Measurements from ENCODE around the gene OSER1. TPM values are rescaled to one million over a fixed set of nuclear protein-coding genes. Genes with fewer than 3 reads are reported as not detected.

Gene OSER1
- polyA plus RNA-seq, 3 donors, result 42.3 to 89.1 (median 45.1) TPM

- no peak overlapping the region for H3K4me3 Mint-ChIP-seq
These were observed 36.7 kb downstream of the OSER1 start for GRCh38 chr20:44173846-44174245.

DNA sequence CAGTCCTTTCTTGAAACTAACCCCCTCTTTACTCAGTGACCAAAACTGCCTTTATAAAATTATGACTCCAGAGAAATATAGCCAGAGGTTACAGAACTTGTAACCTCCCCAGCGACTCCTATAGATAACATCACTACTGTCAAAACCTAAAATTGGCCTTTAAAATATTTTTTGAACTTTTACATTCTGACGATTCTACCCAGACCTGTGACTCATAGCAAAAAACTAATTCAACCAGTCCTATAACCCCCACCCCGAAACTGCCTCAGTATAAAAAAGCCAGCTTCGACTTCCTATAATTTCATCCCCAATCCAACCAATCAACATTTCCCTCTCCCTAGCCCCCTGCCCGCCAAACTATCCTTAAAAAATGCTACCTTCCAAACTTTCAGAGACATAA is 37.5 kb downstream of the OSER1 start:
- WGBS (ENCODE audit: insufficient coverage), result 84% methylated on average over 5 of the region's 5 CpGs
- Histone ChIP-seq H4K20me1 (ENCODE audit: insufficient read depth, low read length) (no peaks in the 10 kb centered on the region), H3K9me3 (replicated peaks in 1 of 2; ENCODE audit: control insufficient read depth in 1 of 2, insufficient read depth in 1 of 2, low read length in 2 of 2) (no peaks in the 10 kb centered on the region), H3K4me3 (replicated peaks in 1 of 3; ENCODE audit: low read depth in 2 of 3, low read length in 3 of 3) (no peak overlapping the region), H3K9ac (ENCODE audit: insufficient read depth, low read length, poor library complexity, severe bottlenecking) (no peak overlapping the region), H3K4me2 (replicated peaks; ENCODE audit: extremely low read depth, low read length, poor library complexity, severe bottlenecking) (no peak overlapping the region), H3K4me1 (ENCODE audit: control insufficient read depth in 1 of 2, insufficient read depth in 2 of 2, low read length in 2 of 2) (no peaks in the 10 kb centered on the region), H3K36me3 (replicated peaks in 1 of 2; ENCODE audit: control insufficient read depth in 1 of 2, insufficient read depth in 2 of 2, low read length in 2 of 2) (no peaks in the 10 kb centered on the region), H3K27me3 (ENCODE audit: control insufficient read depth in 2 of 2, insufficient read depth in 2 of 2, low read length in 2 of 2) (peaks cover 21 to 24% of the 10 kb centered on the region in 2 donors), H3K79me2 (ENCODE audit: insufficient read depth, low read length) (no peaks in the 10 kb centered on the region), H3K27ac (ENCODE audit: low read depth in 1 of 2, low read length in 2 of 2) (no peak overlapping the region), H2AFZ (ENCODE audit: insufficient read depth, low read depth, low read length, poor library complexity, severe bottlenecking) (no peak overlapping the region)
- Mint-ChIP-seq H3K36me3 (no peaks in the 10 kb centered on the region), H3K9me3 (peaks cover 0 to 4% (median 0%) of the 10 kb centered on the region in 7 donors), H3K4me1 (no peaks in the 10 kb centered on the region), H3K4me3 (no peak overlapping the region), H3K27me3 (ENCODE audit: low read depth in 3 of 3) (peaks cover 21 to 28% (median 25%) of the 10 kb centered on the region in 3 donors), H3K27ac (no peak overlapping the region)
- no peak for DNase-seq
- TF ChIP-seq CTCF (IDR thresholded peaks at IDR 0.05), result no peak
- intact Hi-C loops (cut with micrococcal nuclease), result no loop called here

More at GRCh38 chr20:44173846-44174245, 36.7 kb downstream of the OSER1 start:
- H3K27me3 Mint-ChIP-seq (ENCODE audit: low read depth in 3 of 3), result peaks cover 23 to 30% (median 24%) of the 10 kb centered on the region in 3 donors
- no peaks in the 10 kb centered on the region for H3K9me3 ChIP-seq (replicated peaks in 1 of 2; ENCODE audit: control insufficient read depth in 1 of 2, insufficient read depth in 1 of 2, low read length in 2 of 2)
- no peaks in the 10 kb centered on the region for H3K79me2 ChIP-seq (ENCODE audit: insufficient read depth, low read length)
- H3K4me3 ChIP-seq (replicated peaks in 1 of 3; ENCODE audit: low read depth in 2 of 3, low read length in 3 of 3), result no peak overlapping the region
- TF ChIP-seq CTCF (IDR thresholded peaks at IDR 0.05), result no peak
- H3K27ac Mint-ChIP-seq, result no peak overlapping the region
- H3K4me2 ChIP-seq (replicated peaks; ENCODE audit: extremely low read depth, low read length, poor library complexity, severe bottlenecking), result no peak overlapping the region
- no peak overlapping the region for H3K9ac ChIP-seq (ENCODE audit: insufficient read depth, low read length, poor library complexity, severe bottlenecking)
- H3K4me1 ChIP-seq (ENCODE audit: control insufficient read depth in 1 of 2, insufficient read depth in 2 of 2, low read length in 2 of 2), result no peaks in the 10 kb centered on the region
- peaks cover 18 to 24% of the 10 kb centered on the region in 2 donors for H3K27me3 ChIP-seq (ENCODE audit: control insufficient read depth in 2 of 2, insufficient read depth in 2 of 2, low read length in 2 of 2)
- no peaks in the 10 kb centered on the region for H3K36me3 ChIP-seq (replicated peaks in 1 of 2; ENCODE audit: control insufficient read depth in 1 of 2, insufficient read depth in 2 of 2, low read length in 2 of 2)
- H3K9me3 Mint-ChIP-seq, result peaks cover 0 to 3% (median 0%) of the 10 kb centered on the region in 7 donors
- 90% methylated on average over 5 of the region's 8 CpGs for WGBS (ENCODE audit: insufficient coverage)
- no peak for DNase-seq
- H2AFZ ChIP-seq (ENCODE audit: insufficient read depth, low read depth, low read length, poor library complexity, severe bottlenecking), result no peak overlapping the region
- H3K27ac ChIP-seq (ENCODE audit: low read depth in 1 of 2, low read length in 2 of 2), result no peak overlapping the region
- no peaks in the 10 kb centered on the region for H3K36me3 Mint-ChIP-seq
- H4K20me1 ChIP-seq (ENCODE audit: insufficient read depth, low read length), result no peaks in the 10 kb centered on the region
- intact Hi-C loops (cut with micrococcal nuclease), result no loop called here
- H3K4me1 Mint-ChIP-seq, result no peaks in the 10 kb centered on the region
